Mesothelial cell of epicardium (in vitro differentiated cells): ENCODE results near the gene ZNF570. TPM values are rescaled to one million over a fixed set of nuclear protein-coding genes. Genes with fewer than 3 reads are reported as not detected.

Experiments
- DNase-seq, 2 experiments: peaks; one replicate each; pipeline ENCODE4 v3.0.0; 2021; ENCODE audit warnings: low spot score in 2 of 2; ENCODE audit not compliant: unreplicated experiment in 2 of 2
- H3K27ac Mint-ChIP-seq: 2 replicates; pipeline ENCODE4 v1.8.0; 2021; ENCODE audit warnings: mixed read lengths
- H3K27me3 Mint-ChIP-seq: 2 replicates; pipeline ENCODE4 v1.8.0; 2021; ENCODE audit warnings: low read depth, mixed read lengths
- H3K36me3 Mint-ChIP-seq: 2 replicates; pipeline ENCODE4 v1.8.0; 2021; ENCODE audit warnings: mixed read lengths
- H3K4me1 Mint-ChIP-seq: 2 replicates; pipeline ENCODE4 v1.8.0; 2021; ENCODE audit warnings: mixed read lengths
- H3K4me3 Mint-ChIP-seq: 2 replicates; pipeline ENCODE4 v1.8.0; 2021; ENCODE audit warnings: mild to moderate bottlenecking, moderate library complexity, mixed read lengths
- H3K9me3 Mint-ChIP-seq: 2 replicates; pipeline ENCODE4 v1.8.0; 2021; ENCODE audit warnings: mixed read lengths
- CTCF ChIP-seq: fragments of 200-600 bp; sonication (generic); IDR thresholded peaks from one replicate; pipeline ENCODE4 v1.5.0; 2021; ENCODE audit warnings: antibody characterized with exemption; ENCODE audit not compliant: unreplicated experiment
- total RNA-seq: library from RNA; stranded (reverse); gene quantifications from 3 replicates; pipeline ENCODE4 v1.2.1, GENCODE V29; 2021

Gene ZNF570
- total RNA-seq, 1 donor from 2014 or later: 7.6 TPM

GRCh38 chr19:37506387-37507166, 37.4 kb downstream of the ZNF570 start, which contains the start of gene ZNF793:
ZNF793 (plus strand) TSS chr19:37506939; CDS start chr19:37523440, 16,501 bp downstream.
- no peak within 1 kb of the TSS for H3K27ac Mint-ChIP-seq
- DNase-seq: peak; percentile 40 to 78
- no peak for TF ChIP-seq CTCF
- H3K4me1 Mint-ChIP-seq: no peaks in the 10 kb centered on the region
- H3K36me3 Mint-ChIP-seq: peaks cover 27% of the 10 kb centered on the region
- no peak within 1 kb of the TSS for H3K4me3 Mint-ChIP-seq
- H3K27me3 Mint-ChIP-seq: no peaks in the 10 kb centered on the region
- H3K9me3 Mint-ChIP-seq: peaks cover 23% of the 10 kb centered on the region

DNA sequence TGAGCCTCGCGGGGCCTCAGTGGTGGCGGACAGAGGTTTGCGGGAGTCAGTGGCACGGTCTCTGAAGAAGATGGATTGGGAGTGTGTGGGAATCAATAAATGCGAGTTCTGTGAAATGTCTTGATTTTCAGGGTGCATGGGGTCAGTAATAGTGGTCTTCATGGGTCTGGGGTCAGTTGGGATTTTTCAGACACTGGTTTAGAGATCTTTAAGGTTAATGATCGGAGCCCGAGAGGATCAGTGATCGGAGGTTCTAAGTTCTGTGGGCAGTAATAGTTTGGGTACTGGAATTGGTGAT, 38.0 kb downstream of the ZNF570 start:
- Mint-ChIP-seq H3K9me3 (peaks cover 18% of the 10 kb centered on the region), H3K4me1 (no peaks in the 10 kb centered on the region), H3K4me3 (no peak overlapping the region), H3K27me3 (no peaks in the 10 kb centered on the region), H3K27ac (no peak overlapping the region), H3K36me3 (peaks cover 32% of the 10 kb centered on the region)
- no peak for TF ChIP-seq CTCF
- DNase-seq: no peak

- H3K36me3 Mint-ChIP-seq: peaks cover 47% of the 10 kb centered on the region
- no peak overlapping the region for H3K27ac Mint-ChIP-seq
- H3K27me3 Mint-ChIP-seq: no peaks in the 10 kb centered on the region
- H3K4me1 Mint-ChIP-seq: no peaks in the 10 kb centered on the region
- H3K4me3 Mint-ChIP-seq: no peak overlapping the region
- no peak for TF ChIP-seq CTCF
- H3K9me3 Mint-ChIP-seq: peaks cover 20% of the 10 kb centered on the region
- DNase-seq: no peak
Observed at GRCh38 chr19:37511186-37511585, 42.0 kb downstream of the ZNF570 start.

DNA sequence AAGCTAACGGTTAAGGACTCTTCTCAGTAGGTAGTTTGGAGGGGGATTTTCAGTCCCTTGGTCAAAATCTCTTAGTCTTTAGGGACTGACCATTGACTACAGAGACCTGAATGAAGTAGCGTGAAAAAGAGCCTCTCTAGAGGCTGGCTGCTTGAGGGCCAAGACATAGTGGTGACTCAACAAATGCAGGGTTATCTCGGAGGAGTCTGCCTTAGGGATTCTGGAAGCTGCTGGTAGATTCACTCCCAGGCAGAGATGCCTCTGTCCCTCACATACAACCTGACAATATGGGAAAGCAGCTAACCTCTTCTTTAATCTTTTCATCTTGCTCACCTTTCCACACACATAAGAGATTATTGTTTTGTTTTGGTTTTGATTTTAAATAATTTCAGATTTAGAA, 42.7 kb downstream of the ZNF570 start:
- Mint-ChIP-seq H3K27me3 (no peaks in the 10 kb centered on the region), H3K4me3 (no peak overlapping the region), H3K36me3 (peaks cover 50% of the 10 kb centered on the region), H3K9me3 (peaks cover 20% of the 10 kb centered on the region), H3K27ac (no peak overlapping the region), H3K4me1 (no peaks in the 10 kb centered on the region)
- DNase-seq: no peak
- TF ChIP-seq CTCF: no peak

GRCh38 chr19:37513397-37513796, 44.2 kb downstream of the ZNF570 start:
- Mint-ChIP-seq H3K36me3 (peaks cover 62% of the 10 kb centered on the region), H3K27ac (no peak overlapping the region), H3K27me3 (no peaks in the 10 kb centered on the region), H3K4me1 (no peaks in the 10 kb centered on the region), H3K4me3 (no peak overlapping the region), H3K9me3 (peaks cover 25% of the 10 kb centered on the region)
- no peak for TF ChIP-seq CTCF
- DNase-seq: no peak
